Fibroblast of lung (primary cell): ENCODE results near the gene EMID1. TPM values are rescaled to one million over a fixed set of nuclear protein-coding genes. Genes with fewer than 3 reads are reported as not detected.
"Not testable (repeated sequence)": the region's sequence is repeated elsewhere in the genome, so short reads cannot be mapped to it uniquely, and the experiment has no call there.

Experiments used
- DNase-seq, 2 donors: peaks; one replicate each; pipeline versions ENCODE4 v3.0.0 to v3.0.0-alpha.2; 2010; ENCODE audit warnings: low read depth in 2 of 2
- H2AFZ ChIP-seq: 2 replicates; pipeline ENCODE4 v1.5.1; 2012; ENCODE audit warnings: low read length, control low read depth, inconsistent platforms
- H3K27ac ChIP-seq: 2 replicates; pipeline ENCODE4 v1.5.1; 2011; ENCODE audit warnings: low read length, control low read depth; ENCODE audit not compliant: insufficient read depth
- H3K27me3 ChIP-seq: 2 replicates; pipeline ENCODE4 v1.5.1; 2011; ENCODE audit warnings: mild to moderate bottlenecking, low read length; ENCODE audit not compliant: control insufficient read depth, insufficient read depth
- H3K36me3 ChIP-seq: 2 replicates; pipeline ENCODE4 v1.5.1; 2011; ENCODE audit warnings: low read length; ENCODE audit not compliant: control insufficient read depth, insufficient read depth
- H3K4me1 ChIP-seq: 2 replicates; pipeline ENCODE4 v1.5.1; 2011; ENCODE audit warnings: low read length; ENCODE audit not compliant: control insufficient read depth, insufficient read depth; ENCODE audit errors: extremely low read depth
- H3K4me2 ChIP-seq: 2 replicates; pipeline ENCODE4 v1.5.1; 2011; ENCODE audit warnings: low read length, control low read depth; ENCODE audit not compliant: insufficient read depth; ENCODE audit errors: extremely low read depth
- H3K4me3 ChIP-seq, 4 experiments: fragments of 200-600 bp in 1 of 4; sonication (generic) in 1 of 4; replicated peaks in 1 of 4; 2 replicates each; pipeline ENCODE4 v1.5.1; 2011 to 2016; ENCODE audit warnings: low read length in 4 of 4, low read depth in 3 of 4, mild to moderate bottlenecking in 3 of 4, control low read depth in 2 of 4, inconsistent platforms in 1 of 4, mixed read lengths in 1 of 4; ENCODE audit not compliant: insufficient read depth in 1 of 4; ENCODE audit errors: control extremely low read depth in 1 of 4
- H3K79me2 ChIP-seq: 2 replicates; pipeline ENCODE4 v1.5.1; 2012; ENCODE audit warnings: mild to moderate bottlenecking, low read length, inconsistent platforms; ENCODE audit not compliant: control insufficient read depth, insufficient read depth
- H3K9ac ChIP-seq: 2 replicates; pipeline ENCODE4 v1.5.1; 2011; ENCODE audit warnings: mild to moderate bottlenecking, low read length, control low read depth; ENCODE audit not compliant: insufficient read depth
- H3K9me3 ChIP-seq: 2 replicates; pipeline ENCODE4 v1.5.1; 2012; ENCODE audit warnings: low read depth, low read length; ENCODE audit not compliant: control insufficient read depth, insufficient read depth
- H4K20me1 ChIP-seq: 2 replicates; pipeline ENCODE4 v1.5.1; 2011; ENCODE audit warnings: low read length; ENCODE audit not compliant: control insufficient read depth, insufficient read depth; ENCODE audit errors: extremely low read depth
- EZH2 ChIP-seq: IDR thresholded peaks from 2 replicates; pipeline ENCODE4 v1.5.1; 2012; ENCODE audit warnings: low read length, control low read depth, mild to moderate bottlenecking; ENCODE audit errors: missing control alignments
- polyA plus RNA-seq, 2 donors: library from polyadenylated mRNA; depleted of rRNA in 1 of 2; stranded (reverse) in 1 of 2; unstranded in 1 of 2; fragments of >200 nt; gene quantifications; 2 replicates each; pipeline ENCODE4 v1.2.1, GENCODE V29; 2011 to 2012; ENCODE audit warnings: missing spikeins in 1 of 2
- total RNA-seq: library from RNA; depleted of rRNA; stranded (reverse); fragments of >200 nt; gene quantifications from 2 replicates; pipeline ENCODE4 v1.2.1, GENCODE V29; 2014
- TF ChIP-seq, protein P1 (sequence below), 2 donors: IDR thresholded peaks in 1 of 2; conservative IDR thresholded peaks in 1 of 2; 1 replicate in 1 of 2; 2 replicates in 1 of 2; pipeline ENCODE4 v1.5.1; 2011 to 2012; ENCODE audit warnings: low read length in 2 of 2, control low read depth in 1 of 2, inconsistent platforms in 1 of 2, low read depth in 1 of 2, mild to moderate bottlenecking in 1 of 2

The EMID1 gene
- total and polyA plus RNA-seq, 2 donors (not counting 1 experiment from before 2014, with no cell fraction given) = 0.50 TPM; not detected in 1

DNA sequence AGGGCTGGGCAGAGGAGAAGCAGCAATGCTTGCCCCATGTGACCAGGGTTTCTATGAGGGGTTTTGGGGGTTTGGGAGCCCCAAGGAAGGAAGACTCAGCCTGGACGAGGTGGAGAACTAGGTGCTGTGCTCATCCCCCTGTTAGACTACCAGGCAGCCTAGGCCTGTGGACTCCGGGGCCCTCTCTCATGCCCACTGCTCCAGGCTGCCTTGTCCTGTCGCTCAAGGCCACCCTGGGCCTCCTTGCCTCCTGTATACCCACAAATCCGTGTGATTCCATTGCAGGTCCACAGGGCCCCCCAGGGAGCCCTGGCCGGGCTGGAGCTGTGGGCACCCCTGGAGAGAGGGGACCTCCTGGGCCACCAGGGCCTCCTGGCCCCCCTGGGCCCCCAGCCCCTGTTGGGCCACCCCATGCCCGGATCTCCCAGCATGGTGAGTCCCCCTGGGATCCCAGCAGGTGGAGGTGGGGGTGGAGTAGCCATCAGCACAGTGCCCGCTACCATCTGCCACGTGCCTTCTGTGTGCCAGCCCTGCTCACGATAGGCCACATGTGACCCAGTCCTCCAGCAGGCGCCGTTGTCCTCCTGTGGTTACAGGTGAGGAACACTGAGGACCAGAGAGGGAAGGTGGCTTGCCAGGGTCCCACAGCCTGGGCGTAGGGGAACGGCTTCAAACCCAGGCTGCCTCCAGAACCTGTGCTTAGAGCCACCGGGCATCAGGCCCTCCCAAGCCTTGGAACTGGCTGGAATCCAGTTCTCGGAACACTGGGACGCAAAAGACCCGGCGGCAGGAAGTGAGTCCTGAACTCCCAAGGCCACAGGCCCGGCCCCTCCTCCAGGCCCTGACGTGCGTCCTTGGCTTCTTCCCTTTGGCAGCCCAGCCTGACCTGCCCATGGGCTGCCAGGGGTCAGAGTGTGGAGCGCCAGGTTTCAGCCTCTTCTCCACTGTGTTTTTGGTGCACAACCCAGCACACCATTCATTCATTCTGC, 26.6 kb downstream of the EMID1 start:
- DNase-seq = peak in 1 of 2 donors; percentile 21
- H2AFZ ChIP-seq = no peak overlapping the region
- no peaks in the 10 kb centered on the region for H3K4me1 ChIP-seq
- no peaks in the 10 kb centered on the region for H3K79me2 ChIP-seq
- H3K9me3 ChIP-seq = no peaks in the 10 kb centered on the region
- H3K27me3 ChIP-seq = no peaks in the 10 kb centered on the region
- no peak for TF ChIP-seq EZH2
- TF ChIP-seq, protein P1, sequence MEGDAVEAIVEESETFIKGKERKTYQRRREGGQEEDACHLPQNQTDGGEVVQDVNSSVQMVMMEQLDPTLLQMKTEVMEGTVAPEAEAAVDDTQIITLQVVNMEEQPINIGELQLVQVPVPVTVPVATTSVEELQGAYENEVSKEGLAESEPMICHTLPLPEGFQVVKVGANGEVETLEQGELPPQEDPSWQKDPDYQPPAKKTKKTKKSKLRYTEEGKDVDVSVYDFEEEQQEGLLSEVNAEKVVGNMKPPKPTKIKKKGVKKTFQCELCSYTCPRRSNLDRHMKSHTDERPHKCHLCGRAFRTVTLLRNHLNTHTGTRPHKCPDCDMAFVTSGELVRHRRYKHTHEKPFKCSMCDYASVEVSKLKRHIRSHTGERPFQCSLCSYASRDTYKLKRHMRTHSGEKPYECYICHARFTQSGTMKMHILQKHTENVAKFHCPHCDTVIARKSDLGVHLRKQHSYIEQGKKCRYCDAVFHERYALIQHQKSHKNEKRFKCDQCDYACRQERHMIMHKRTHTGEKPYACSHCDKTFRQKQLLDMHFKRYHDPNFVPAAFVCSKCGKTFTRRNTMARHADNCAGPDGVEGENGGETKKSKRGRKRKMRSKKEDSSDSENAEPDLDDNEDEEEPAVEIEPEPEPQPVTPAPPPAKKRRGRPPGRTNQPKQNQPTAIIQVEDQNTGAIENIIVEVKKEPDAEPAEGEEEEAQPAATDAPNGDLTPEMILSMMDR (conservative IDR thresholded peaks at IDR 0.05 in 1 of 2, IDR thresholded peaks at IDR 0.05 in 1 of 2; ENCODE audit: low read depth in 1 of 2, low read length in 2 of 2) = no peak
- H3K4me2 ChIP-seq = no peak overlapping the region
- H3K4me3 ChIP-seq = no peak overlapping the region
- no peak overlapping the region for H3K9ac ChIP-seq
- no peaks in the 10 kb centered on the region for H3K36me3 ChIP-seq
- H4K20me1 ChIP-seq = no peaks in the 10 kb centered on the region
- no peak overlapping the region for H3K27ac ChIP-seq

DNA sequence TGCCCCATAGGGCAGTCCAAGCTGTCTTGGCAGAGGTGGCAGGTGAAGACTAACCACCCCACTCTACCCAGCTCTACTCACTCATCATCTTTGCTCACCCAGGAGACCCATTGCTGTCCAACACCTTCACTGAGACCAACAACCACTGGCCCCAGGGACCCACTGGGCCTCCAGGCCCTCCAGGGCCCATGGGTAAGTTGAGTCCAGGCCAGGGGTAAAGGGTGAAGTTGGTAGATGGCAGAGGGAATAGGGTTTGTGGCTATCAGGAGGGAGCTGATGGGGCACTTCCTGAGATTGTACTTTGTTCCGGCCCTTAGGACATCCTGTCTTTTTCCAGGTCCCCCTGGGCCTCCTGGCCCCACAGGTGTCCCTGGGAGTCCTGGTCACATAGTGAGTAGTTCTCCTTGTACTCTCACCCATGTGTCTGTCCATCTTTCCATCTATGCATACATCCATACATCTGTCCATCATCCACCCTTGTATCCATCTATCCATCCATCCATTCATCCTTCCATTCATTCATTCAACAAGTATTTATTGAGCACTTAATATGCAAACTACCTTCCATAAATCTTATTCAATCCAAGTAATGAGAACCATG, 27.7 kb downstream of the EMID1 start:
- DNase-seq = no peak
- Histone ChIP-seq H3K27me3 (no peaks in the 10 kb centered on the region), H3K79me2 (no peaks in the 10 kb centered on the region), H3K9me3 (no peaks in the 10 kb centered on the region), H3K27ac (no peak overlapping the region), H3K36me3 (no peaks in the 10 kb centered on the region), H3K4me1 (no peaks in the 10 kb centered on the region), H3K4me3 (no peak overlapping the region), H2AFZ (no peak overlapping the region), H3K9ac (no peak overlapping the region), H4K20me1 (no peaks in the 10 kb centered on the region), H3K4me2 (no peak overlapping the region)
- TF ChIP-seq, protein P1 (conservative IDR thresholded peaks at IDR 0.05 in 1 of 2, IDR thresholded peaks at IDR 0.05 in 1 of 2; ENCODE audit: low read depth in 1 of 2, low read length in 2 of 2) = no peak
- no peak for TF ChIP-seq EZH2

DNA sequence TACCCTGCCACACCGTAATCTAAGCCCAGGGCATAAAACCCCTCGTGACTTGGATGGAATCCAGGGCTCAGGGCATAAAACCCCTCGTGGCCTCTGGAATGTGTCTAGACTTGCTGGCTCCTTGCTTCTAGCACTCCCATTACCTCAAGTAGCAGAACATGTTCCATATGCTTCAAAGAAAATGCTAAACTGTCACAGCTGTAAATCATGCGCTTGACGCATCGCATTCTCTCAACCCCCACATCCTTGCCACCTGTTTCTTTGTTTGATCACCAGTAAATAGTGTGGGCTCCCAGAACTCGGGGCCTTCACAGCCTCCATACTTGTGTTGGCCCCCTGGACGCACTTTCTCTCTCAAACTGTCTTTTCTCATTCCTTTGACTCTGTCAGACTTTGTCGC, 34.8 kb downstream of the EMID1 start:
- not testable (repeated sequence) for H3K9ac ChIP-seq, H3K4me3 ChIP-seq, DNase-seq, H3K9me3 ChIP-seq, H4K20me1 ChIP-seq, H3K4me2 ChIP-seq, H3K36me3 ChIP-seq, H3K4me1 ChIP-seq, H3K27me3 ChIP-seq, H3K79me2 ChIP-seq, H2AFZ ChIP-seq, H3K27ac ChIP-seq
